ENCODE measurements around the gene TAS2R7. TPM values are rescaled to one million over a fixed set of nuclear protein-coding genes. Genes with fewer than 3 reads are reported as not detected.

The TAS2R7 gene
- total and polyA plus RNA-seq, 2 of the 4 experiments (the other 2 are of a cell fraction) = not detected

DNA sequence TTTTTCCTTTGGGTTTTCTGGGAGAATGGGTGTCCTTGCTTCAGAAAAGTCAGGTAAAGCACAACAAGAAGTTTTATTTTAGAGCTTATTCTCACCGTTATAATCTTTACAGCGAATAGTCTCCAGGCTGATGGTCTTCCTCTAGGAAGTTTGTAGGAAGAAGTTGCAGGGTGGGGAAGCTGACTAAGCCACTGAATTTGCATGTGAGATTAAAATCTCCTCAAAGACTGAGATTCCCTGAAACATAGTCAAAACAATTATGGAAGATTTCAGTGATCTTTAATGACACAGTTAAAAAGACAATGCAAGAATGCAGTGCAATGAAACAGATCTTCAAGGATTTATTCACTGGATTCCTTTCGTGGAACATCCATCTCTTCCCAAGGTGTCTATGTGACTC lies 22.5 kb upstream of the TAS2R7 start:
- CTCF ChIA-PET = no interaction called here
- dilution Hi-C loops (cut with HindIII; ENCODE audit: low sequenced_read_pairs, unreplicated experiment) = no loop called here
- H4K91ac ChIP-seq (ENCODE audit: insufficient read depth, low read depth, low read length) = no peak overlapping the region

More for the DNA sequence above, 22.5 kb upstream of the TAS2R7 start:
- Histone ChIP-seq H2AK9ac (replicated peaks; ENCODE audit: low read depth, low read length, poor library complexity) (no peak overlapping the region), H2AFZ (replicated peaks; ENCODE audit: low read length, poor library complexity) (no peak overlapping the region), H3K4me1 (ENCODE audit: control insufficient read depth, insufficient read depth, low read length) (no peaks in the 10 kb centered on the region), H2BK120ac (ENCODE audit: low read depth, low read length) (no peak overlapping the region), H3K79me1 (ENCODE audit: low read depth in 1 of 2, low read length in 2 of 2) (no peaks in the 10 kb centered on the region), H4K20me1 (ENCODE audit: insufficient read depth, low read length) (no peaks in the 10 kb centered on the region), H2BK15ac (ENCODE audit: low read depth, low read length) (no peak overlapping the region), H3K27ac (ENCODE audit: insufficient read depth, low read length) (no peak overlapping the region), H3K4ac (ENCODE audit: low read depth, low read length) (no peak overlapping the region), H3K36me3 (ENCODE audit: control insufficient read depth, insufficient read depth, low read length) (no peaks in the 10 kb centered on the region), H3K4me2 (ENCODE audit: low read depth, low read length) (no peak overlapping the region), H3K18ac (ENCODE audit: low read depth, low read length) (no peak overlapping the region), H3K9ac (ENCODE audit: low read depth, low read length) (no peak overlapping the region), H3K27me3 (ENCODE audit: control insufficient read depth, insufficient read depth, low read length) (no peaks in the 10 kb centered on the region), H3K14ac (replicated peaks; ENCODE audit: low read depth, low read length) (no peak overlapping the region), H2BK20ac (ENCODE audit: low read depth, low read length) (no peak overlapping the region), H4K8ac (ENCODE audit: low read depth in 2 of 2, low read length in 2 of 2) (no peak overlapping the region), H3K9me1 (ENCODE audit: insufficient read depth, low read length) (no peaks in the 10 kb centered on the region), H2AK5ac (ENCODE audit: low read depth, low read length) (no peak overlapping the region), H3K23ac (ENCODE audit: low read depth, low read length) (no peak overlapping the region), H3K4me3 (ENCODE audit: insufficient read depth, low read depth, low read length) (no peak overlapping the region), H2BK5ac (ENCODE audit: low read depth, low read length, poor library complexity, severe bottlenecking) (no peak overlapping the region), H3K9me3 (ENCODE audit: control insufficient read depth, insufficient read depth, low read length) (no peaks in the 10 kb centered on the region), H4K5ac (ENCODE audit: low read depth, low read length) (no peak overlapping the region), H3K56ac (ENCODE audit: extremely low read depth, insufficient read depth, low read length) (no peak overlapping the region)
- DNase-seq (no peak), ATAC-seq (ENCODE audit: low read depth) (no peak)
- BruUV-seq (replicated peaks) = no TSS peak
- POLR2A ChIA-PET (ENCODE audit: unreplicated experiment) = no interaction called here
- no CpG with 5 or more reads among the region's 3 CpGs for WGBS, 2 experiments (ENCODE audit: extremely low coverage in 2 of 2, insufficient read length in 1 of 2)
- intact Hi-C loops (cut with micrococcal nuclease) (no loop called here), in situ Hi-C loops (cut with MboI; ENCODE audit: low sequenced_read_pairs) (no loop called here)
- TF ChIP-seq POLR2A (IDR thresholded peaks at IDR 0.05; ENCODE audit: low read depth, low read length) (no peak), NFE2L2 (IDR thresholded peaks at IDR 0.05; ENCODE audit: low read depth, low read length) (no peak), SMC3 (IDR thresholded peaks at IDR 0.05; ENCODE audit: low read depth, low read length) (no peak), MXI1 (IDR thresholded peaks at IDR 0.05; ENCODE audit: borderline replicate concordance, low read depth, low read length) (no peak), BHLHE40 (IDR thresholded peaks at IDR 0.05; ENCODE audit: low read depth, low read length) (no peak), MAFK (IDR thresholded peaks at IDR 0.05; ENCODE audit: low read depth, low read length) (no peak), RCOR1 (IDR thresholded peaks at IDR 0.05; ENCODE audit: insufficient replicate concordance, low read length) (no peak), MAZ (IDR thresholded peaks at IDR 0.05; ENCODE audit: borderline replicate concordance, low read depth, low read length) (no peak)
- TF ChIP-seq, protein P1, sequence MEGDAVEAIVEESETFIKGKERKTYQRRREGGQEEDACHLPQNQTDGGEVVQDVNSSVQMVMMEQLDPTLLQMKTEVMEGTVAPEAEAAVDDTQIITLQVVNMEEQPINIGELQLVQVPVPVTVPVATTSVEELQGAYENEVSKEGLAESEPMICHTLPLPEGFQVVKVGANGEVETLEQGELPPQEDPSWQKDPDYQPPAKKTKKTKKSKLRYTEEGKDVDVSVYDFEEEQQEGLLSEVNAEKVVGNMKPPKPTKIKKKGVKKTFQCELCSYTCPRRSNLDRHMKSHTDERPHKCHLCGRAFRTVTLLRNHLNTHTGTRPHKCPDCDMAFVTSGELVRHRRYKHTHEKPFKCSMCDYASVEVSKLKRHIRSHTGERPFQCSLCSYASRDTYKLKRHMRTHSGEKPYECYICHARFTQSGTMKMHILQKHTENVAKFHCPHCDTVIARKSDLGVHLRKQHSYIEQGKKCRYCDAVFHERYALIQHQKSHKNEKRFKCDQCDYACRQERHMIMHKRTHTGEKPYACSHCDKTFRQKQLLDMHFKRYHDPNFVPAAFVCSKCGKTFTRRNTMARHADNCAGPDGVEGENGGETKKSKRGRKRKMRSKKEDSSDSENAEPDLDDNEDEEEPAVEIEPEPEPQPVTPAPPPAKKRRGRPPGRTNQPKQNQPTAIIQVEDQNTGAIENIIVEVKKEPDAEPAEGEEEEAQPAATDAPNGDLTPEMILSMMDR (conservative IDR thresholded peaks at IDR 0.05; ENCODE audit: low read depth, low read length) = no peak
- TF ChIP-seq, protein P2, sequence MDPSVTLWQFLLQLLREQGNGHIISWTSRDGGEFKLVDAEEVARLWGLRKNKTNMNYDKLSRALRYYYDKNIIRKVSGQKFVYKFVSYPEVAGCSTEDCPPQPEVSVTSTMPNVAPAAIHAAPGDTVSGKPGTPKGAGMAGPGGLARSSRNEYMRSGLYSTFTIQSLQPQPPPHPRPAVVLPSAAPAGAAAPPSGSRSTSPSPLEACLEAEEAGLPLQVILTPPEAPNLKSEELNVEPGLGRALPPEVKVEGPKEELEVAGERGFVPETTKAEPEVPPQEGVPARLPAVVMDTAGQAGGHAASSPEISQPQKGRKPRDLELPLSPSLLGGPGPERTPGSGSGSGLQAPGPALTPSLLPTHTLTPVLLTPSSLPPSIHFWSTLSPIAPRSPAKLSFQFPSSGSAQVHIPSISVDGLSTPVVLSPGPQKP (IDR thresholded peaks at IDR 0.05; ENCODE audit: borderline replicate concordance, low read depth, low read length) = no peak
